Embryonic facial prominence (tissue), 1 donor: Measurements from ENCODE around the gene VMAC.
"Not testable (repeated sequence)": the region's sequence is repeated elsewhere in the genome, so short reads cannot be mapped to it uniquely, and the experiment has no call there.

Source experiments
- DNase-seq: peaks from one replicate; pipeline ENCODE4 v3.0.0-alpha.2; 2016; ENCODE audit errors: extremely low spot score

Gene VMAC

GRCh38 chr19:5883157-5883873 is 21.4 kb upstream of the VMAC start:
- not testable (repeated sequence) for DNase-seq

DNA sequence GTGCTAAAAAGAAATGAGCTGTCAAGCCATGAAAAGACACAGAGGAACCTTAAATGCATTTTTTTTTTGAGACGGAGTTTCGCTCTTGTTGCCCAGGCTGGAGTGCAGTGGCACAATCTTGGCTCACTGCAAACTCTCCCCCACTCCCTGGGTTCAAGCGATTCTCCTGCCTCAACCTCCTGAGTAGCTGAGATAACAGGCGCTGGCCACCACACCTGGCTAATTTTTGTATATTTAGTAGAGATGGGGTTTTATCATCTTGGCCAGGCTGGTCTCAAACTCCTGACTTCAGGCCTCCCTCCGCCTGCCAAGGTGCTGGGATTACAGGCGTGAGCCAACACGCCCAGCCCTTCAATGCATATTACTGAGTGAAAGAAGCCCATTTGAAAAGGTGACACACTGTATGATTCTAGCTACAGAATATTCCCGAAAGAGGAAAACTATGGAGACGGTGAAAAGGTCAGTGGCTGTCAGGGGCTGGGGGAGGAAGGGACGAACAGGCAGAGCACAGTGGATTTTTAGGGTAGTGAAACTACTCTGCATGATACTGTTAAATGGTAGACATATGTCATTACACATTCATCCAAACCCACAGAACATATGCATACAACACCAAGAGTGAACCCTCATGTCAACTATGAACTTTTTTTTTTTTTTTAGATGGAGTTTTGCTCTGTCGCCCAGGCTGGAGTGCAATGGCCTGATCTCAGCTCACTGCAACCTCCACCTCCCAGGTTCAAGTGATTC is 20.4 kb upstream of the VMAC start:
- not testable (repeated sequence) for DNase-seq

- no peak for DNase-seq
These were observed 15.2 kb upstream of the VMAC start for GRCh38 chr19:5889288-5889971.

DNA sequence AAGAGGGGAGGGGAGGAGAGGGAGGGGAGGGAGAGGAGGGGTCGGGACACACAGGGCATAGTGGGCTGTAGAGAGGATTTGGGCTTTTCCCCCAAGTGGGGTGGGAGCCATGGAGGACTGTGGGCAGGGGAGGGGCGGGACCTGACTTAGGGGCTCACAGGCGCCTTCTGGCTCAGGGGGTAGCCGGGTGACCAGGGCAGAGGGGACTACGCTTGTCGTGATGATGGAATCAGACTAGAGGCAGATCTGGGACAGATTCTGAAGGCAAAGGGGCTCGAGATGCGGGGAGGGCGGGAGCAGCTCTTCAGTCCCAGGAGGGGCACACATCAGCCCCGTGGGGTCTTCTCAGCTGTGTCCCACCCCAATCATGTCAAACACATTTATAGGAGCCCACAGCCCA is 14.6 kb upstream of the VMAC start:
- no peak for DNase-seq

DNA sequence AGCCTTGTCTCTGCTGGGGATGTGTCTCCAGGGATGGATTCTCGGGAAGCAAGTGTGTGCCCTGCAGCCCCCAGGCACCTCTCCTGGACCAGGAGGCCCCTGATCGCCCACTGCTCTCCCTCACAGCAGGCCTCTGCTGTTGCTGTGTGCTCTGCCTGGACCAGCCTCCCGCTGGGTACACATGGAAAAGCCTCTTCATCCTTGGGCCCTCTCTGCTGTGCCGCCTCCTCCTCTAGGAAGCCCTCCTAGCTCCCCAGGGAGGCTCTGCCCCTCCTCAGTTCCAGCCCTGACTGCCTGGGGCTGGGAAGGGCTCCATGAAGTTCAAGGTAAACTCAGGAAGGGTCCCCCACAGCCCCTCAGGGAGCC is 13.1 kb upstream of the VMAC start:
- no peak for DNase-seq

GRCh38 chr19:5891938-5892771 is 12.5 kb upstream of the VMAC start:
- DNase-seq: no peak

- DNase-seq: no peak
These were observed 11.8 kb upstream of the VMAC start for GRCh38 chr19:5892772-5893275.

DNA sequence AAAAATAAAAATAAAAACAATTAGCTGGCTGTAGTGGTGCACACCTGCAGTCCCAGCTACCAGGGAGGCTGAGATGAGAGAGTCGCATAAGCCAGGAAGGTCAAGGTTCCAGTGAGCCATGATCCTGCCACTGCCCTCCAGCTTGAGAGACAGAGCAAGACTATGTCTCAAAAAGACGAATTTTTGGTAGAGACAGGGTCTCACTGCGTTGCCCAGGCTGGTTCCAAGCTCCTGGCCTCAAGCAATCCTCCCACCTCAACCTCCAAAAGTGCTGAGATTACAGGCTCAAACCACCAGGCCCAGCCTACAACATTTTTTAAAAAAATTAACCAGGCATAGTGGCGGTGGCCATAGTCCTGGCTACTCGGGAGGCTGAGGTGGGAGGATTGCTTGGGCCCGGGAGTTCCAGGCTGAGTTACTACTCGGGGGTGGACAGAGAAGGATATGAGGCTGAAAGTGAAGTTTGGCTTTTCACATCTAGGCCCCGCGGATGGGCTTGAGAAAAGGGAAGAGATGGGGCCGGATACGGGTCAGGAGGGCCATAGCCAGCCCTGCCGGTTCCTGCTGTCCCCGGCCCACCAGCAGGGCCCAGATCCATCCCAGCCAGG is 11.3 kb upstream of the VMAC start:
- DNase-seq: no peak

DNA sequence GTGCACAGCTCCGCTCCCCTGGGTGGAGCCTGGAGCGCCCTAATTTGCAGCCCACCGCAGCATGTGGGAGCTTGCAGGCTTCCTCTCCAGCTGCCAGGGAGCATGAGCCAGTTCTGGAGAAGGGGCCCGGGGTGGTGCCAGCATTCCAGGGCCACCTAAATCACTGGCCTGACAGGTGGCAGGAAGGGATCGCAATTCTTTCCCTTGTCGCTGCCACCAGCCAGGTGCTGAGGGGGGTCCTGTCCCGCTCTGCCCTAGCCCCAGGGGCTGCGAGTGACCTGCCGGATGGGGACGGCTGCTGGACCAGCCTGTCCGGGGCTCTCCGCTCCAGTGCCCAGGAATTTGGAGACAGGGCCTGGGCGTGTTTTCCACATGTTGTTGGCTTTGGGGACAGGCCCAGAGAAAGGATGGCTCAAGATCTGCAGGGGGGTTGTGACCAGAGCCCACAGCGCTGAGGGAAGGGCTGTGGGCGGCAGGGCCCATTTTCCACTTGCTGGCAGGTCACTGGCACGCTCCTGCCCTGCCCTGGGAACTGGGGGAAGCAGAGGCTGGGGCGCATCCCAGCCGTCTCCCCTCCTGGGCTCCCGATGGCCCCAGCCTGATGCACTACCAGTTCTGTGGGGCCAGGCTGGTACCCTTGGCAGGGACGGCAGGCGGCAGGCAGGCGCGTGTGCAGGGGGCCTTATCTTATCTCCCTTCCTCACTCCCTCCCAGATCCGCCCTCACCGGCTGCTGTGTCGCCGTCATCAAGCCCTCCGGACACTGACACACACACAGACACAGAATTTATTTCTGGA is 10.6 kb upstream of the VMAC start:
- no peak for DNase-seq

DNA sequence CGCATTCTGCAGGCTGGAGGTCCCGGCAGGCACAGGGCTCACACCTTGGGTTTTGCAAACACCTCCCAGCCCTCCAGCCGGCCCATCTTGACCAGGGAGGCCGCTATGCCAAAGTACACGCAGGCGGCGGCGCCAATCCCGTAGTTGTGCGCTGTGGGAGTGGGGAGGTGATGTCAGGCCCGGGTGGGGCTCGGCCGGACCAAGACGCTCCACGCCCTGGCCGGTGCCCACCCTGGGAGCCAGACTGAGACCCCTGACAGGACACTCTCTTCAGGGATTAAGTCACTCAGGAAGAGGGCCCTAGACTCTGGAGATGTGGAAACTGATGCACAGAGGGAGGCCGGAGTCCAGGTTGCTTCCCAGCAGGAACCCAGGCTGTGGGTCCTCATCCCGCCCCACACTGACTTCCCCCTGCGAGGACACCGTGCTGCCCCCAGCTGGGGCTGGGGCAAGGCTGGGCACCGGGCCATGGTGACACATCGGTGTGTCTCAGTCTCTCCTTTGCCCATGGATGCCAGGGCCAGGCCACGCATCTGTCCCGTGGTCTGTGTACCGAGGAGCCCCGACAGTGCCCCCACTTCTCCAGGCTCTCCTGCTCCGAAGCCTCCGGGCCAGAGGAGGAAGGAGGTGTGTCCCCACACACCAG is 9.8 kb upstream of the VMAC start:
- DNase-seq: no peak

- DNase-seq: no peak
These were observed 9.3 kb upstream of the VMAC start for GRCh38 chr19:5895409-5895808.

DNA sequence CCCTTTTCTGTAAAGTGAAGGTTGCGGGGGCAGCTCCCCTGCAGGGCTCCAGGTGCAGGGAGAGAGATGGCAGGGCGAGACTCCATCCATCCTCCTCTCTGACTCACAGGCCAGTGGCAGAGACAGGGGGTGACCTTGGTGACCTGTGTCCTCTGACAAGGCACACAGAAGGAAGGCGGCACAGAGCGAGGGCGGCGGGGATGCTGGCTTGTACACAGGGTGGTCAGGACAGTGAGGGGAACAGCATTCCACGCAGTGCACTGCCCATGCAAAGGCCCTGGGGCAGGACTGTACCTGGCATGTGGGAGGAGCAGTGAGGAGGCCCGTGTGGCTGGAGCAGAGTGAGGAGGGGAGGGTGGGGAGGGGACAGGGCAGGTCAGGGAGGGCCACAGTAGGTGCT is 8.8 kb upstream of the VMAC start:
- no peak for DNase-seq

GRCh38 chr19:5896365-5897076 is 8.2 kb upstream of the VMAC start:
- DNase-seq: no peak

- DNase-seq: no peak
These were observed 7.3 kb upstream of the VMAC start for GRCh38 chr19:5897189-5897969.

- no peak for DNase-seq
These were observed 4.7 kb upstream of the VMAC start for GRCh38 chr19:5899728-5900526.

DNA sequence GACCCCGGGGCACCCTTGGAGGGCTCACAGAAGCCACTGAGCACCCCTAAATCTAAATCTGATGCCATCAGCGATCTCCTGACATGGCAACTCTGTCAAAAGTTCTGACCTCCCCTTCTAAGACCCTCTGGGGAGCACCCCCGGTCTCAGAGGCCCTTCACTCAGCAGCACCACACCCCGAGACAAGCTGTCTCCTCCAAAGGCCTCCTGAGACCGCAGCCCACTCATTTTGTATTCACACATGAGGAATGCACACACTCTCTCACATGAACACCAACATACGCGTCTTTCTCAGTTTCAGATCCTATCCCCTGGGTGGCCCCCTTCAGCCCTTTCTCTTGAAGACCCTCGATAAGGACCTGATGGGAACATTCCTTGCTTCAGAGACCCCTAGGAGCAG is 3.7 kb upstream of the VMAC start:
- DNase-seq: no peak

- no peak for DNase-seq
These were observed 1.5 kb upstream of the VMAC start for GRCh38 chr19:5903056-5903623.
